Stimulated activated effector memory CD8-positive, alpha-beta T cell treated with anti-CD3 and anti-CD28 coated beads, Interleukin-12 subunit alpha, Interleukin-12 subunit beta, amount 100 ng/mL, for 72 hours (primary cell): Measurements from ENCODE around the gene HOXC13.

ENCODE experiments used
- ATAC-seq: fragments of 150-1000 bp; cut with Tn5 transposase; 2 replicates; pipeline ENCODE4 v1.10.0; 2021
- DNase-seq, 2 donors: peaks; one replicate each; pipeline ENCODE4 v3.0.0; 2021 to 2022; ENCODE audit warnings: low spot score in 2 of 2
- H3K27ac Mint-ChIP-seq: one replicate; pipeline ENCODE4 v1.8.0; 2022; ENCODE audit warnings: mild to moderate bottlenecking, mixed read lengths
- H3K36me3 Mint-ChIP-seq: one replicate; pipeline ENCODE4 v1.8.0; 2022; ENCODE audit warnings: mild to moderate bottlenecking, mixed read lengths
- H3K4me1 Mint-ChIP-seq: one replicate; pipeline ENCODE4 v1.8.0; 2022; ENCODE audit warnings: mixed read lengths
- H3K4me3 Mint-ChIP-seq: one replicate; pipeline ENCODE4 v1.8.0; 2022; ENCODE audit warnings: mild to moderate bottlenecking, mixed read lengths
- H3K9me3 Mint-ChIP-seq: one replicate; pipeline ENCODE4 v1.8.0; 2022; ENCODE audit warnings: mixed read lengths

The HOXC13 gene

DNA sequence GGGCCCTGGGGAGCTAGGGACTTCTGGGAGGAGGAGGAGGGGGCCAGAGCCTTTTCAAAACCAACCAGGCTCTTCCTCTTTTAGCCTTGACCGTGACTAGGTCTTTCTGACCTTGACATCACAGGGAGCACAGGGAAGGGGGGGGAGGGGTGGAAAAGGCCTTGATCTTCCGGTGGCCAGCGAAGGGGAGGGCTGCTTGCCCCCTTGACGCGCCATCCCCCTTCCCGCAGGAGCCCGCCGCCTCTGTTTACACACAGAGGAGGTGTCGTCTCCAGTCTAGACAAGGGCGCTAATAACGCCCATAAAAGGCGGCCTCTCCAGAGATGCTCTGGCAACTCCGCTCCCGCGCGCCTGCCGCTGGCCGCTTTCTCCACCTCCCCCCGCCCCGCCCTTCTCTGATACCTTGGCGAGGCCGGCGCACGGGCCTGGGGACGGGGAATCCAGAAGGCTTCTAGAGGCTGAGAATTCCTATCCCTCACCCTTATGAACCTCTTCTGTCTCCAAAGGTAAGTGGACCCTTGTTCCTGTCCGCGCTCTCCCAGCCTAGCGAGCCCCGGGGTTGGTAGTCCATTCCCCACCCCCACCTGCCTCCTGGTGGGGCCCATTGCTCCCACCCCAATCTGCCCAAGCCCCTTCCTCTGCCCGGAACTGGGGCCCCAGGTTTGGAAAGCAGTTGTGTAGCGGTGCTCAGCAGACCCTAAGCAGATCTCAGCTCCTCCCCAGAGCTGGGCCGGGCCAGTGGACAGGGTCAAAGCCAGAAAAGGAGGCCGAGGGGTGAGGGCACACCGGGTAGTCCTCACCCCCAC, 11.2 kb downstream of the HOXC13 start:
- Mint-ChIP-seq H3K27ac (no peak overlapping the region), H3K36me3 (peaks cover 30% of the 10 kb centered on the region), H3K9me3 (no peaks in the 10 kb centered on the region), H3K4me3 (no peak overlapping the region), H3K4me1 (peaks cover 30% of the 10 kb centered on the region)
- ATAC-seq (no peak), DNase-seq (no peak)

DNA sequence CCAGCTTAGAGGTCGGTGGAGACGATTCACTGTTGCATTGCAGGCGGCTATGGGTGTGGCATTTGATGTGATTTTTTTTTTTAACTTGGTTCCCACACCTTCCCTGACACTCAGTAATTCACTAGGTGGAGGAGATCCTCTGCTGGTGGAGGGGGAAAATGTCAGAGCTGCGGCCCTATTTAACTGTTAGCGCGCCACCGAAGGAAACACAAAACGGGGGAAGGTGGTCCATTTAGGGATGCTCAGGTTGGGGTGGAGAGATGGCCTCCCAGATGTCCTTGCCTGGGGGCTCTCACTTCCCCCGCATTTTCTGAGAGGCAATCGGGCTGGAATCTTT, 11.8 kb downstream of the HOXC13 start:
- Mint-ChIP-seq H3K27ac (no peak overlapping the region), H3K4me1 (peaks cover 30% of the 10 kb centered on the region), H3K36me3 (peaks cover 30% of the 10 kb centered on the region), H3K9me3 (no peaks in the 10 kb centered on the region), H3K4me3 (no peak overlapping the region)
- ATAC-seq = no peak
- DNase-seq = no peak

DNA sequence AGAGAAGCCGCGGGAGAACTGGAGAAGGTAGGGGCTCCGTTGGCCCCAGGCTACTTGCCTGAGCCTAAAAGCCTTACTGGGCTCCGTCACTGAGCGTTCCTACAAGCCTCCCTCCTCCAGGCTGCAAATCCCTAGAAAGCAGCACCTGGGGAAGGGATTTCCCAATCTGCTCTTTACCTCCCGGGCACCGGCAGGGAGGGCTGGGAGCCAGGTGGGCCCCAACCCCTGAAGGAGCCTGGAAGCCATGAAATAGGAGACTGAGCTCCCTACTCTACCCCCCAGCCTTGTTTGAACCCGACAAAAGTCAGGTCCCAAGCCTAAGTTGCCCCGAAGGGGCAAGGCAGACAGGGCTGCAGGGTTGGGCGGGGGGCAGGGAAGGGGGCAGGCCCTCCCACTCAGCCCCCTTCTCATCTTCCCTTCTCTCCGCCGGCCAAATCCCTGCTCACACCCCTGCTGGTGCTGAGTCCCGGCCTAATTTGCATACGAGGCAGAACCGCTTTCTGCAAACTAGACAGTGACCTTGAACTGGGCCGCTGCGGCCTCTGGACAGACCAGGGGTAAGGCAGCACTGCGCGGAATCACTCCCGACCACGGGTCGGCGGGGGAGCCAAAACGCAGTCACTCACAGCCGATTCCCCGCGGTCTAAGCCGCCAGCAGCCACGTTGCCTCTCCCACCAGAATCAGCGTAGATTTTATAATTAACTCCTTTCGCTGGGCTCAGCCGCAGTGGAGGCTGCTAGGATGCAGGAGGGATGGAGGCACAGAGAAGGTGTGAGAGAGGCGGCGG, 12.4 kb downstream of the HOXC13 start:
- DNase-seq = no peak
- Mint-ChIP-seq H3K9me3 (no peaks in the 10 kb centered on the region), H3K4me1 (peaks cover 35% of the 10 kb centered on the region), H3K36me3 (peaks cover 30% of the 10 kb centered on the region), H3K4me3 (no peak overlapping the region), H3K27ac (no peak overlapping the region)
- no peak for ATAC-seq

DNA sequence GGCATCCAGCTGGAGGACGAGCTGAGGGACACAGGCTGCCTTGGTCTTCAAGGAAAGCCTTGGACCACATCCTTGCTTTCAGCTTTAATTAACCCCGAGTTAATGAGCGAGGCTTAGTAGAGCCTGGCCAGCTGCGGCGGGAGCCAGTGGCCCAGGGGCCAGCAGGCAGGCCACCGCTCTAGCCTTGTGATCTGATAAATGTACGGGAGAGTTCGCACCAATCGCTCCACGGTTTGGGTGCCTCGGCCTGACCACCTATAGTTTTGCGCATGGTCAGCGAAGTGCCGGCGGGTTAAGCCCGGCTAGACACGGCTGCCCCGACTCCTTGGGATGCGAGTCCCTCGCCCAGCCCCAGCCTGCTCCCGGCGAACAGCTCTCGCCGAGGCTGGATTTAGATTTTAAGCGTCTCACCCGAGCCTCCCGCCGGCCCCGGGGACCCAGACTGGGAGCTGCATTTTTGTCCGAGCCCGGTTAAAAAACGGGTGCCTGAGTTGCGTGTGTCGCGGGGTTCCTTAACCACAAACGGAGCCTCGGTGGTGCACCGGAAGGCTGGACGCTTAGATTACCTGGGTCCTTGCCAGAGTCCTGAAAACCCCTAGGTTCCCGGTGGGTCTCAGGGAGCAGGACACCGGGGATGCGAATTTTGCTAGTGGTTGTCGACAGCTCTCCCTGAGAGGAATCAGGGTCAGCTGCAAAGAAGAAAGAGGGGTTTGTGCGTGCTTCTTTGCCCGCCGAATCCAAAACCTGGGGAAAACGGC, 13.1 kb downstream of the HOXC13 start:
- no peak for DNase-seq
- no peaks in the 10 kb centered on the region for H3K9me3 Mint-ChIP-seq
- no peak overlapping the region for H3K4me3 Mint-ChIP-seq

DNA sequence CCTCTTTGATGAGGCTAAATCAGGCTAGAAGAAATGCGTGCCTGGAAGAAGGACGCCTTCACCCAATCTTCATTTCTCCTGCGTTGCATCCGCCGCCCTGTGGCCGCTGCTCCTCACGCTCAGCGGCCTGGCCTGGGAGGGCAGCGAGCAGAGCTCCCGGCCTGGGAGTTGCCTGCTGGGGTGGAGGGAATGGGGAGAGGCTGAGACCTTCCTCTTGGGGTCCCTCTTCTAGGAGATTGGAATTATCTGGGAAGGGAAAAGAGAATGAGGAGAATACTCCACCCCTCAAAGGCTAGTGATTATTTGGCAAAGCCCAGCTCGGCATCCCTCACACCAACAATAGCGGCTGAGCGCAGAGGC, 13.7 kb downstream of the HOXC13 start:
- Mint-ChIP-seq H3K27ac (no peak overlapping the region), H3K9me3 (no peaks in the 10 kb centered on the region), H3K4me3 (no peak overlapping the region), H3K36me3 (peaks cover 30% of the 10 kb centered on the region), H3K4me1 (peaks cover 48% of the 10 kb centered on the region)
- DNase-seq = no peak
- ATAC-seq = no peak

More for the DNA sequence above, 13.1 kb downstream of the HOXC13 start:
- no peak for ATAC-seq
- peaks cover 43% of the 10 kb centered on the region for H3K4me1 Mint-ChIP-seq
- no peak overlapping the region for H3K27ac Mint-ChIP-seq
- peaks cover 30% of the 10 kb centered on the region for H3K36me3 Mint-ChIP-seq

DNA sequence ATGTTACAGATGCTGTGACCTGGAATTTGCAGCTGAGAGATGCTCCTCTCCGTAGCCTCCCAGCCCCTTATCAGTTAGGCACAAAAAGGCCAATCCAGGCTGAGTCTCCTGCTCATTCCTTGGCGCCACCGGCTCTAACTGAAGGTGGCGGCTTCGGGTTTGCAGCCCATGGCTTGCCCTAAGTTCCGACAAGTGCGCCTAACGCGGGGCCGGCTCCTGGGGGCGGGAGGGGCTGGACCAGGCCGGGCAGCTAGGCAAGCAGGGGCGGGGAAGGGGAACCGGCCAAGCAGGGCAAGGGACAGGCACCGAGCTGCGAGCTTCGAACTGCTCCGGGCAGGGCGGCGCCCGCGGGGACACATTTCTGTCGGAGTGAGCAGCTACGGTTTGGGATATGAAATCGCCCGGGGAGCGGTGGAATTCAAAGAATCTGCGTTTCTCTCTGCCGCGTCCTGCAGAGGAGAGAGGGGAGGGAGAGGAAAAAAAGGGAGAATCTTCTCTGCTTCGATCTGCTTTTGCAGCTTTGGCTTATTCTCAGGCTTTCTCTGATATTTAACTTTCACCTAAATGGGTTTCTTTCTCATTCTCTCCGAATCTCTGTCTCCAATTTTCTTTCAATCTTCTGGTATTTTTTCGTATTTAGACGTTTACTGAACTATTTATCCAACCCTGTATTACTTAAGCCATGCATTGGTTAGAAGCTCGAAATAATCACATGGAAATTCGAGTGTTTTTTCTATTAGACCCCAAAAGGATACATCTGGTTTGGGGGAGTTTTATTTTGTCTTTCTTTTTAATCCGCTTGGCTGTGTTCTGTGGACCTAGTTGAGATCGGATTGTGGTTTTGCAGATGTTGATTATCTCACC, 14.5 kb downstream of the HOXC13 start:
- Mint-ChIP-seq H3K4me1 (peaks cover 50% of the 10 kb centered on the region), H3K27ac (peak overlapping the region; percentile 11), H3K9me3 (no peaks in the 10 kb centered on the region), H3K36me3 (peaks cover 30% of the 10 kb centered on the region), H3K4me3 (no peak overlapping the region)
- ATAC-seq (no peak), DNase-seq (no peak)

DNA sequence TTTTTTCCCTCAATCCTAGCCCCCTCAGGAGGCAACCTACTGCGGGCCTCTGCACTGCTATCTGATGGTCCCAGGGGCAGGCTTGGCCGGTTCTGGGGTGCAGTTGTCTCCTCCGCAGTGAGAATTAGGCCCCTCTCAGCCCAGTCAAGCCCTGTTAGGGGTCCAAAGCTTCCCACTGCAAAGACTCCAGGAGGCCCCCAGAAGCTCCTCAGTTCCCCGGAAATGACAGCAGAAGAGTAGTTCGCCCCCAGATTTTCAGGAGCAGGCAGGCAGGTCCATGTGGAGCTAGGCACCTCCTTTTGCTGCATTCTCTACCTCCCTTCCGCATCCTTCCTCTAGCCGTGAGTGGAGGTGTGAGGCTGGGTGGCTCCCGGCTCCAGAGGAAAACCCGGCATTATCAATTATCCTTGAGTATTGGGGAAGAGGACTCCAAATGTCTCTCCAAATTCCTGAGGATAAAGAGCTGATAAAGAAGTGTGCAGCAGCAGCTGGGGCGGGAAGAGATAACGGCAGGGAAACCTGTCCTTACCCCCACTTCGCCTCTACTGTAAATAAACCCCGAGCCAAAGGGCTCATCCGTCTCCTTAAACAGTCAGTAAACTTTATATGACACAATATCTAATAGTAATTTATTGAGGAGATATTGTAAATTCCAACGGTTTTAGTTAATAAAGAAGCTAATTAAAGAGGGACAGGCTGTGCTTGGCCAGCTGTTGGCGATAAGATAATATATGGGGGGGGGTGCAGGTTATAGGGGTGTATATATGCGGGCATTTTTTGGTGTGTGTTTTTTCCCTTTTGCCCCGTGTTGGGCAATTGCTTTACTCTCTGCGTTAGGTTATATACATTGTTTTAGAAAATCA, 15.4 kb downstream of the HOXC13 start:
- Mint-ChIP-seq H3K4me1 (peaks cover 50% of the 10 kb centered on the region), H3K27ac (peak overlapping the region; percentile 11), H3K4me3 (no peak overlapping the region), H3K36me3 (peaks cover 30% of the 10 kb centered on the region), H3K9me3 (no peaks in the 10 kb centered on the region)
- no peak for ATAC-seq
- DNase-seq = no peak

DNA sequence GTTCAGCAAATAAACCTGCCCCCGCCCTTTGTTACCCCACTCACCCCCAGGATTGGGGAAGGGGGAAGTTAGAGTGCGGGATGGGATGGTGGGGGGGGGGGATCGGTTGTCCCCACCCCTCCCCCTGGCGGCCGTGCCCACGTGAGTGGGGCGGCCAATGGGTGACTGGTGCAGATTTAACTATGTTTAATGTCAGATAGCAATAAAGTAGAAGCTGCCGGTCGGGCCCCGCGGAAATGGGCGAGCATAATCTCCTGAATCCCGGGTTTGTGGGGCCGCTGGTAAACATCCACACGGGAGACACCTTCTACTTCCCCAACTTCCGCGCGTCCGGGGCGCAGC, 16.0 kb downstream of the HOXC13 start, which contains the start of gene HOXC12:
Gene HOXC12 (plus strand): TSS at position 210 of the 342 bp plus-strand sequence. CDS start 27 bp downstream, at position 237.
- Mint-ChIP-seq H3K36me3 (peaks cover 30% of the 10 kb centered on the region), H3K27ac (peak within 1 kb of the TSS; percentile 11), H3K4me3 (no peak within 1 kb of the TSS), H3K9me3 (no peaks in the 10 kb centered on the region), H3K4me1 (peaks cover 51% of the 10 kb centered on the region)
- ATAC-seq (no peak), DNase-seq (no peak)

DNA sequence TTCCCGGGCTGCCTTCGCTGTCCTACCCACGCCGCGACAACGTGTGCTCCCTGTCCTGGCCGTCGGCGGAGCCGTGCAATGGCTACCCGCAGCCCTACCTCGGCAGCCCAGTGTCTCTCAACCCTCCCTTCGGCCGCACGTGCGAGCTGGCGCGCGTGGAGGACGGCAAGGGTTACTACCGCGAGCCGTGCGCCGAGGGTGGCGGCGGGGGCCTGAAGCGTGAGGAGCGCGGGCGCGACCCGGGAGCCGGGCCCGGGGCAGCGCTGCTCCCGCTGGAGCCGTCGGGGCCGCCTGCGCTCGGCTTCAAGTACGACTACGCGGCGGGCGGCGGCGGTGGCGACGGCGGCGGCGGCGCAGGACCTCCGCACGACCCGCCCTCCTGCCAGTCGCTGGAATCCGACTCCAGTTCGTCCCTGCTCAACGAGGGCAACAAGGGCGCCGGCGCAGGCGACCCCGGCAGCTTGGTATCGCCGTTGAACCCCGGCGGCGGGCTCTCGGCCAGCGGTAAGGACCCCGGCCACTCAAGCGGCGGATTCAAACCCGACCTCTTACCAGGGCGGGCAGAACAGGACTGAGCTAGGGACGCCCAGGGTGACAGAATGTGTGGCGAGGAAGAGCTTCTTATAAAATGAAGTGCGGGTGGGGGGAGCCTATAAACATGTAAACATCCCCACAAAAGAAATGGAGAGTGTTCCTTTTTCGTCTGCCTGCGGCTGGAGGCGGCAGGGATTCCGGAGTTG, 16.6 kb downstream of the HOXC13 start:
- H3K4me1 Mint-ChIP-seq = peaks cover 55% of the 10 kb centered on the region
- no peak overlapping the region for H3K4me3 Mint-ChIP-seq

DNA sequence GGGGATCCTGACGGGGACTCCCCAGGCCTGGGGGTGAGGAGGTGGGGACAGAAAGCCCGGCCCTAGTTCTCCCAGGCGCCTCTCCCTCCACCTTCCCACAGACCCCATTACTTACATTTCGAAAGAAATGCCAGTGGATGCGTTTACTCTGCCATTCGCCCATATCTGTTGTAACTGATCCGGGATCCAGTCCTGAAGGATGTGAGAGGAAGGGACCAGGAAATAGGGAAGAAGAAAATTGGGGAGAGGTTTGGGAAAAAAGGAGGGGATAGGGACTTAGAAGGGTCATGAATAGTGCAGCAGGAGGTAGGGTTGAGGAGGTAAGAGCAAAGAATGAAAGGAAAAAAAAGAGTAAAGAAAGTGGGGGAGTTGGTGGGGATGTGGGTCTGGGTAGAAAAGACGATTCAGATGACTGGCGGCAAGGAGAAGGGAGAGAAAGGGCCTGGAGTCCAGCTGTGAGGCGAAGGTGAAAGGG, 17.2 kb downstream of the HOXC13 start:
- Mint-ChIP-seq H3K27ac (no peak overlapping the region), H3K4me3 (no peak overlapping the region), H3K36me3 (peaks cover 35% of the 10 kb centered on the region), H3K4me1 (peaks cover 55% of the 10 kb centered on the region), H3K9me3 (no peaks in the 10 kb centered on the region)
- ATAC-seq (no peak), DNase-seq (no peak)

More for the DNA sequence above, 16.6 kb downstream of the HOXC13 start:
- no peaks in the 10 kb centered on the region for H3K9me3 Mint-ChIP-seq
- H3K36me3 Mint-ChIP-seq = peaks cover 31% of the 10 kb centered on the region
- H3K27ac Mint-ChIP-seq = no peak overlapping the region
- ATAC-seq (no peak), DNase-seq (no peak)

DNA sequence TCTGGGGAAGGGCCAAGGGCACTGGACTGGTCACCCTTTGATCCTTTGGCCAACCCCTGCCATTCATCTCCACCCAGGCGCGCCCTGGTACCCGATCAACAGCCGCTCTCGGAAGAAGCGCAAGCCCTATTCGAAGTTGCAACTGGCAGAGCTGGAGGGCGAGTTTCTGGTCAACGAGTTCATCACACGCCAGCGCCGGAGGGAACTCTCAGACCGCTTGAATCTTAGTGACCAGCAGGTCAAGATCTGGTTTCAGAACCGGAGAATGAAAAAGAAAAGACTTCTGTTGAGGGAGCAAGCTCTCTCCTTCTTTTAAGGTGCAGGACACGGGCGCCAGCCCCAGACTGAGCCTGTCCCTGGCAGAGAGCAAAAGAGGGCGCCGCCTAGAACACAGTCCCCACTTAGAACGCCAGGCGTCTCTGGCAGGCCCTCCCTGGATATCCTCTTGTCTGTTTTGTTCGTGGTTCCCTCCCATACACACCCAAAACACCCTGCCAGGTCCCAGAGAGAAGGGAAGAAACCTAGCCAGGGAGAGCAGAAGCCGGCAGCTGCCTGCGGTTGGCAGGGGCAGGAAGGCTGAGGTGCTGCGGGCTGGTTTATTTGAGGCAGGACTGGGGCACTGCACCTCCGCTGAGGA, 17.7 kb downstream of the HOXC13 start:
- peaks cover 32% of the 10 kb centered on the region for H3K36me3 Mint-ChIP-seq
- no peak overlapping the region for H3K27ac Mint-ChIP-seq
- H3K9me3 Mint-ChIP-seq = no peaks in the 10 kb centered on the region
- no peak overlapping the region for H3K4me3 Mint-ChIP-seq
- DNase-seq (no peak), ATAC-seq (peak; percentile 52)
- peaks cover 50% of the 10 kb centered on the region for H3K4me1 Mint-ChIP-seq

DNA sequence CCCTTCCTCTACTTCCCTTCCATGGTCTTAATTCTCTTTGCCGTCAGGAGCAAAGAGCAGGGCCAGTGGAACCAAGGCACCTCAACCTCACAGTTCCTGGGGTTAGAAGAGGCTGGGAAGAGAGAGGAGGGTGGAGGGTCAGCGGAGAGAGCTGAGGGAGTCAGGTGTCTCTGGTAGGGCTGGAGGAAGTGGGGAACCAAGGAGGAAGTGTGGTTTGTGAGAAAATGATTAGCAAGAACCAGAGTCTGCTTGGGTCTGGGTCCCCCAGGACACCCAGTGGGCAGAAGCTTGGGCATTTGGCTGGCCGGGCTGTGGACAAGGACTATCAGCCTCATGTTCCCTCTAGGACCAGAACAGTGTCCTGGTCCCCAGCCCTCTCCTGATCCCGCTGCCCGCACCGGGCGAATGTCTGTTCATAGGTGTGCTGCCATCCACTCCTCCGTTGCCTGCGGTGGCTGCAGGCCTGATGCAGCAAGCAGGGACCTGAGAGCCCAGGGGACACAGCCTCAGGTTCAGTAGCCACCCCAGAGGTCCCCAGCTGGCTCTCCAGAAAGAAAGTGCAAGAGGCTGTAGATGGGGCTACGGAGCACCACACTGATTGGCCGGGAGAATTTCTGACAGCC, 18.4 kb downstream of the HOXC13 start:
- peaks cover 44% of the 10 kb centered on the region for H3K4me1 Mint-ChIP-seq
- no peak for ATAC-seq

DNA sequence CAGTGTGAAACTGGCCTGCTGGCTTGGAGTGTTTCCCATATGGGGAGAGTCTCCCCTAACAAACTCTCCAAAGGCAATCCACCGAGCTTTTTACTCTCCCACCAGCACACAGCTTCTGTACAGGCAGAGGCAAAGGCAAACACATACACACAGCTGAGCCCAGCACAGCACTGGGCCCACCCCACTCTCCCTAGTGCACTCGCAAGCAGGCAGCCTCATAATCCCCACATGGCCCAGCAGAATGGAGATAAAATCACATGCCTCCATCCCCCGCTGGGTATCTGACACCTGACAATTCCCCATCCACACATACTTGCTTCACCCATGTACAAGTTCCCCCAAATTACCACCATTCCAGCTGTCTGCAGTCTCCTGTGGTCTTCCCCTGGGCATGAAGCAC, 19.5 kb downstream of the HOXC13 start:
- Mint-ChIP-seq H3K9me3 (no peaks in the 10 kb centered on the region), H3K4me3 (no peak overlapping the region), H3K27ac (no peak overlapping the region), H3K4me1 (peaks cover 40% of the 10 kb centered on the region), H3K36me3 (peaks cover 21% of the 10 kb centered on the region)
- ATAC-seq (no peak), DNase-seq (no peak)

More for the DNA sequence above, 18.4 kb downstream of the HOXC13 start:
- H3K36me3 Mint-ChIP-seq = peaks cover 29% of the 10 kb centered on the region
- no peaks in the 10 kb centered on the region for H3K9me3 Mint-ChIP-seq
- no peak overlapping the region for H3K27ac Mint-ChIP-seq
- no peak overlapping the region for H3K4me3 Mint-ChIP-seq
- no peak for DNase-seq
